Transverse colon (tissue), 3 donors: ENCODE data around the gene TYW1B.
A peak's percentile ranks its signal among the peaks of the same experiment; 100 is the strongest.
"Not testable (repeated sequence)": the region's sequence is repeated elsewhere in the genome, so short reads cannot be mapped to it uniquely, and the experiment has no call there.

Experiments used
- CTCF ChIP-seq, 5 experiments: fragments of 200-600 bp in 3 of 5; fragments of 450-650 bp in 2 of 5; sonication (generic) in 3 of 5; IDR thresholded peaks; 1 replicate in 2 of 5; 2 replicates in 3 of 5; pipeline ENCODE4 v1.5.1; 2016 to 2017; ENCODE audit warnings: antibody characterized with exemption in 5 of 5, inconsistent platforms in 3 of 5, mild to moderate bottlenecking in 2 of 5, moderate library complexity in 1 of 5
- EP300 ChIP-seq: sonication (generic); formaldehyde crosslinking; IDR thresholded peaks from one replicate; pipeline ENCODE4 v1.6.1; 2017; ENCODE audit warnings: antibody characterized with exemption, low read depth

DNA sequence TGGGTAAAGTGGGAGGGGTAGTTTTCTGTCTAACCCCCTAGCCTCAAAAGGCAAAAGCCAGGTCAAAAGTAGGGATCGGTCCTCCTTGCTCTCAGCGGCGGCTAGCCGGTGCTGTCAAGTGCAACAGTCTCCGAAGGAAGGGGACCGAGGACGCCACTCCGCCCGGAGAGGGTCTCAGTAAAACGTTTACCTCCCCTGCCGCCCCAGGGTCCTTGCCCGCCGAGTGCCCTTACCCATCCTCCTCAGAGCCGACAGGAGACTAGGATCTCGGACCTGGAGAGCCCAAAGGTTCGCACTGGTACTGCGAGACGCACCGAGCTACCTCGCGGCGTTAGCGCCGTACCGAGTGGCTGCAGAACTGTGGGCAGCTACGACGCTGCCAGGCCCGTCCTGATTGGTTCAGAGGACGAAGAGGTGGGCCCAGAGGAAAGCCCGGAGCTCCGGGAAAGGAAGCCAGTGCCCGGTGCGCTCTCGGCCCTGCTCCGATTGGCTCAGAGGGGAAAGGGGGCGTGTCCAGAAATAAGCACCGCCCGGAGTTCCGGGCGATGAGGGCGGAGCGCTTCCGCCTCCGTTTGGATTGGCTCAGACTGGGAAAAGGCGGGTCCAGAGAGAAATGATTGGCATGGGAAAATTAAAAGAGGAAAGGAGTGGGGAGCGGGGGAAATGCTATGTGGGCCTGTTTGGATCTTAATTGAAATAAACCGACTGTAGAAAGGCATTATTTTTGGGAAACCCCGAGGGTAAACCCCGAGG, at the start of gene TYW1B:
- TF ChIP-seq CTCF (IDR thresholded peaks at IDR 0.05): peak in 2 of 5 experiments; percentile 47 to 50
- TF ChIP-seq EP300: not testable (repeated sequence)
